Measurements from ENCODE around the gene CFAP210.
"Not testable (repeated sequence)": the region's sequence is repeated elsewhere in the genome, so short reads cannot be mapped to it uniquely, and the experiment has no call there.

CFAP210 gene

GRCh38 chr2:169613876-169614275 is 80.3 kb downstream of the CFAP210 start:
- DNase-seq (ENCODE audit: low spot score) = no peak

- DNase-seq (ENCODE audit: low spot score) = no peak
These were observed 84.9 kb downstream of the CFAP210 start for GRCh38 chr2:169609264-169609663.

- DNase-seq (ENCODE audit: low spot score) = no peak
These were observed 94.6 kb downstream of the CFAP210 start for GRCh38 chr2:169599568-169599967.

GRCh38 chr2:169598982-169599381 is 95.2 kb downstream of the CFAP210 start:
- no peak for DNase-seq (ENCODE audit: low spot score)

GRCh38 chr2:169596546-169596945 is 97.7 kb downstream of the CFAP210 start:
- not testable (repeated sequence) for DNase-seq (ENCODE audit: low spot score)
